Immature natural killer cell (primary cell): Measurements from ENCODE around the gene SLC26A11. TPM values are rescaled to one million over a fixed set of nuclear protein-coding genes. Genes with fewer than 3 reads are reported as not detected.

Experiments
- DNase-seq, 3 donors: peaks; one replicate each; pipeline ENCODE4 v3.0.0; 2022; ENCODE audit warnings: mixed read lengths in 1 of 3
- H3K27ac Mint-ChIP-seq, 6 donors: one replicate each; pipeline ENCODE4 v1.8.0; 2020; ENCODE audit warnings: mixed read lengths in 6 of 6, mild to moderate bottlenecking in 5 of 6, inconsistent platforms in 4 of 6, moderate library complexity in 3 of 6
- H3K27me3 Mint-ChIP-seq, 3 donors: one replicate each; pipeline ENCODE4 v1.8.0; 2020 to 2021; ENCODE audit warnings: low read depth in 3 of 3, mild to moderate bottlenecking in 3 of 3, mixed read lengths in 3 of 3, moderate library complexity in 3 of 3, inconsistent platforms in 1 of 3
- H3K36me3 Mint-ChIP-seq, 3 donors: one replicate each; pipeline ENCODE4 v1.8.0; 2020; ENCODE audit warnings: mixed read lengths in 3 of 3, inconsistent platforms in 2 of 3, mild to moderate bottlenecking in 2 of 3
- H3K4me1 Mint-ChIP-seq, 2 donors: one replicate each; pipeline ENCODE4 v1.8.0; 2020; ENCODE audit warnings: inconsistent platforms in 2 of 2, mild to moderate bottlenecking in 2 of 2, mixed read lengths in 2 of 2, moderate library complexity in 1 of 2
- H3K4me3 Mint-ChIP-seq, 5 donors: one replicate each; pipeline ENCODE4 v1.8.0; 2020; ENCODE audit warnings: mild to moderate bottlenecking in 5 of 5, mixed read lengths in 5 of 5, inconsistent platforms in 3 of 5, moderate library complexity in 3 of 5
- H3K9me3 Mint-ChIP-seq, 6 donors: one replicate each; pipeline ENCODE4 v1.8.0; 2020; ENCODE audit warnings: mild to moderate bottlenecking in 6 of 6, mixed read lengths in 6 of 6, inconsistent platforms in 4 of 6, moderate library complexity in 3 of 6
- polyA plus RNA-seq, 3 donors: library from polyadenylated mRNA; unstranded; fragments of 300-500 nt; fragmentation: Illumina TruSeq; gene quantifications; one replicate each; pipeline ENCODE4 v1.2.3, GENCODE V29; 2021

The SLC26A11 gene
- polyA plus RNA-seq, 3 donors from 2014 or later = 1.6 to 3.6 (median 3.3) TPM

GRCh38 chr17:80204626-80205468 is 15.4 kb upstream of the SLC26A11 start:
- H3K9me3 Mint-ChIP-seq = no peaks in the 10 kb centered on the region

GRCh38 chr17:80205811-80206210 is 14.4 kb upstream of the SLC26A11 start:
- Mint-ChIP-seq H3K9me3 (no peaks in the 10 kb centered on the region), H3K27me3 (peaks cover 0 to 3% (median 2%) of the 10 kb centered on the region in 3 donors), H3K27ac (no peak overlapping the region), H3K4me1 (no peaks in the 10 kb centered on the region), H3K4me3 (no peak overlapping the region), H3K36me3 (peaks cover 0 to 5% (median 0%) of the 10 kb centered on the region in 3 donors)
- DNase-seq = no peak

More at GRCh38 chr17:80204626-80205468, 15.4 kb upstream of the SLC26A11 start:
- Mint-ChIP-seq H3K36me3 (no peaks in the 10 kb centered on the region), H3K4me1 (no peaks in the 10 kb centered on the region), H3K4me3 (no peak overlapping the region), H3K27ac (no peak overlapping the region), H3K27me3 (peaks cover 0 to 3% (median 0%) of the 10 kb centered on the region in 3 donors)
- DNase-seq = no peak

DNA sequence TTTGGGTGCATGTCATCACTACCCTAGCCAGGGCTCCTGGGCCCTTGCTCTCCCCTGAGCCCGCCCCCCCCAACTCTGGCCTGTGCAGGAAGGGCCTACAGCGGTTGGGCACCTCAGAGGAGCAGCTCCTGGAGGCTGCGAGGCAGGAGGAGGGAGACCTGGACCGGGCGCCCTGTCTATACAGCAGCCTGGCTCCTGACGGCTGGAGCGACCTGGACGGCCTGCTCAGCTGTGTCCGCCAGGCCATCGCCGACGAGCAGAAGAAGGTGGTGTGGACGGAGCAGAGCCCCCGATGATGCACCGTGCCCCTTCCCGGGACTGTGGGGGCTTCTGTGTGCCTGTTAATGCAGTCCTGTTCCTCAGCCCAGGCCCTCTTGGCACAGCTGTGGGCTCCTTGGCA is 12.2 kb upstream of the SLC26A11 start:
- Mint-ChIP-seq H3K27me3 (peaks cover 0 to 3% (median 2%) of the 10 kb centered on the region in 3 donors), H3K36me3 (peaks cover 0 to 13% (median 4%) of the 10 kb centered on the region in 3 donors), H3K4me3 (no peak overlapping the region), H3K27ac (no peak overlapping the region), H3K9me3 (no peaks in the 10 kb centered on the region), H3K4me1 (no peaks in the 10 kb centered on the region)
- DNase-seq = no peak

DNA sequence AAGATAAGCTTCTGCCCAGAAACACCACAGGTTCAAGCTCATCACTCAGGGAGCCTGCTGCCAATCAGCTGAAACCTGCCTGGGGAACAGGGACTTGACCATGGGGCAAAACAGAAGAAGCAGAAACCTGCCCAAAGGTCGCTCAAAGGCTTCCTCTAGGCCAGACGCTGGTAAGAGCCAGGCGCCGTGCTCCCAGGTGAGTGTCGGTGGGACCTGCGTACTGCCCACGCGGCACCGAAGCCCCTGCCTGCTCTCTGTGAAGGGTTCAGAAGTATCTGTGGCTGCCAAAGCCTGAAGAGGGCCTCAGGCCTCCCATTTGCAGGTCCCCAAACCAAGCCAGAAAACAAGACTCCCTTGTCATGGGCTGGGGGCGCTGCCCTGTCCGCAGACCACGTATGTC is 10.5 kb upstream of the SLC26A11 start:
- Mint-ChIP-seq H3K36me3 (peaks cover 0 to 17% (median 4%) of the 10 kb centered on the region in 3 donors), H3K27ac (no peak overlapping the region), H3K4me3 (no peak overlapping the region), H3K4me1 (no peaks in the 10 kb centered on the region), H3K9me3 (no peaks in the 10 kb centered on the region), H3K27me3 (peaks cover 0 to 3% (median 2%) of the 10 kb centered on the region in 3 donors)
- DNase-seq = no peak

DNA sequence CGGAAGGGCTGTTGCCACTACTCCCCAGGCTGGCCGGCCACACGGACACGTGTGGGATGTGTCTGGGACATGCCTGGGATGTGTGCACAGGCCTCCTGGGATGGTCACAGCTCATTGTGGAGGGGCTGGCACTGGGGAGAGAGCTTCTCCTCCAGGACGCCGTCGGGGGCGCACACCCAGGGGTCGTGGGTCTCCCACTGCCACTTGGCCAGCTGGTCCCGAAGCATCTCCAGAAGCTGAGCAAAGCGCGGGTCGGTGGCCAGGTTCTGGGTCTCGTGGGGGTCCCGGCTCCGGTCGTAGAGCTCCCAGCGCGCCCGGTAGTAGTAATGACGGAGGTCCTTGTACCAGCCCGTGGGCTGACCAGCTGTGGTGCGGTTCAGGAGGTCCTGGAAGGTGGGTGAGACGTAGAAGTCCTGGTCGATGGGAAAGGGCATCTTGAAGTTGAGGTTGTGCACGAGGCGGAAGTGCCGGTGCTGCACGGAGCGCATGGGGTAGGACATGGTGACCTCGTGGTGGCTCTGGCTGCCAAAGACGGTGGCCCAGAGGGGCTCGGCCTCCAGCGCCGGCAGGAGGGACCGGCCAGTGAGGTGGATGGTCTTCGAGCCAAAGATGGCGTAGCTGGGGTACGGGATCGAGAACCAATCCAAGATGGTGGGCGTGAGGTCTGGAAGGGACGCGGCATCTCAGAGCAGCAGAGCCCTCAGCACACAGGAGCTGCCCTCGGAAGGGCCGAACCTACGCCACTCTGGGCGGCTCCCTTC is 9.7 kb upstream of the SLC26A11 start:
- Mint-ChIP-seq H3K4me3 (no peak overlapping the region), H3K27ac (no peak overlapping the region), H3K36me3 (peaks cover 0 to 17% (median 4%) of the 10 kb centered on the region in 3 donors), H3K27me3 (peaks cover 0 to 2% (median 2%) of the 10 kb centered on the region in 3 donors), H3K4me1 (no peaks in the 10 kb centered on the region), H3K9me3 (no peaks in the 10 kb centered on the region)
- DNase-seq = no peak

DNA sequence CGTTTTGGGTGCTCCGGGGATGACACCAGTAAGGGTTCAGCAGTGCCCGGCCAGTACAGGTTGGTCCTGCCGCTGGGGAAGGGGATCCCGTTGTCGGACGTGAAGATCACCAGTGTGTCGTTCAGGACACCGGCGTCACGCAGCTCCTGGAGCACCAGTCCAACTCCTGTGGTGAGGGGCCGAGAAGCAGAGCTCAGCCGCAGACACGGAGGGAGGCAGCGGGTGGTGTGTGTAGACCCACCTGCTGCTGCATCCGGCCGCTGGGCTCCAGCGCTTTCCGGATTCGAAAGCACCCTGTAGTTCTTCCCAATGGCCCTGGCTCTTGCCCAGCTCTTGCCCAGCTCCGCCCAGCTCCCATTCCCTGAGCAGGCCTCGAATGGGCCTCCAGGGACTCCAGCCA is 8.1 kb upstream of the SLC26A11 start:
- Mint-ChIP-seq H3K4me3 (no peak overlapping the region), H3K27ac (no peak overlapping the region)

GRCh38 chr17:80212511-80212910 is 7.7 kb upstream of the SLC26A11 start:
- Mint-ChIP-seq H3K9me3 (no peaks in the 10 kb centered on the region), H3K27me3 (peaks cover 0 to 2% (median 0%) of the 10 kb centered on the region in 3 donors), H3K4me1 (peaks cover 4 to 6% of the 10 kb centered on the region in 2 donors), H3K36me3 (peaks cover 0 to 30% (median 10%) of the 10 kb centered on the region in 3 donors), H3K27ac (no peak overlapping the region), H3K4me3 (no peak overlapping the region)
- no peak for DNase-seq

More for the DNA sequence above, 8.1 kb upstream of the SLC26A11 start:
- Mint-ChIP-seq H3K9me3 (no peaks in the 10 kb centered on the region), H3K27me3 (peaks cover 0 to 2% (median 0%) of the 10 kb centered on the region in 3 donors), H3K36me3 (peaks cover 0 to 26% (median 10%) of the 10 kb centered on the region in 3 donors), H3K4me1 (peaks cover under 1 to 2% of the 10 kb centered on the region in 2 donors)
- no peak for DNase-seq

DNA sequence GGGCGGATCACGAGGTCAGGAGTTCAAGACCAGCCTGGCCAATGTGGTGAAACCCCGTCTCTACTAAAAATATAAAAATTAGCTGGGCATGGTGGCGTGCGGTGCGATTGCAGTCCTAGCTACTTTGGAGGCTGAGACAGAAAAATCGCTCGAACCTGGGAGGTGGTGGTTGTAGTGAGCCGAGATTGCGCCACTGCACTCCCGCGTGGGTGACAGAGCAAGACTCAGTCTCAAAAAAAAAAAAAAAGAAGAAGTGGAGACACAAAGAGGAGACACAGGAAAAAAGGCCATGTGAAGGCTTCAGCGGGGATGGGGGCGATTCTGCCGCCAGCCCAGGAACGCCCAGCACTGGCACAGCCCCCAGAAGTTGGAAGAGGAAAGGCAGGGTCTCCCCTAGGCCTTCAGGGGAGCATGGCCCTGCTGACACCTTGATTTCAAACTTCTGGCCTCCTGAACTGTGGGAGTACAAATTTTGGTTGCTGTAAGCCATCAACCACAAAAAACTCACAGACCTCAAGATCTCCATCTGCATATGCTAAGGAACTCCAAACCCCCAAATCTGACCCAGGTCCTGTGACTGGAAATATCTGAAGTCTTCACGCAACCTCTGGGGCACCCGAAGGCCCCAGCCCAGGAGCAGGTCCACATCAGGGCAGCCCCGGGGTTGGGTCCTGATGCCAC is 7.1 kb upstream of the SLC26A11 start:
- Mint-ChIP-seq H3K36me3 (peaks cover 0 to 34% (median 10%) of the 10 kb centered on the region in 3 donors), H3K27me3 (peaks cover 0 to 2% (median 0%) of the 10 kb centered on the region in 3 donors), H3K4me3 (no peak overlapping the region), H3K27ac (peak overlapping the region in 1 of 6 donors; percentile 30), H3K4me1 (peaks cover 9 to 12% of the 10 kb centered on the region in 2 donors), H3K9me3 (no peaks in the 10 kb centered on the region)
- no peak for DNase-seq

- Mint-ChIP-seq H3K36me3 (peaks cover 0 to 34% (median 10%) of the 10 kb centered on the region in 3 donors), H3K4me3 (no peak overlapping the region), H3K27ac (no peak overlapping the region), H3K9me3 (no peaks in the 10 kb centered on the region), H3K27me3 (peaks cover under 1 to 2% (median 2%) of the 10 kb centered on the region in 3 donors), H3K4me1 (peaks cover 12 to 17% of the 10 kb centered on the region in 2 donors)
- no peak for DNase-seq
These were observed 6.6 kb upstream of the SLC26A11 start for GRCh38 chr17:80213643-80213975.

DNA sequence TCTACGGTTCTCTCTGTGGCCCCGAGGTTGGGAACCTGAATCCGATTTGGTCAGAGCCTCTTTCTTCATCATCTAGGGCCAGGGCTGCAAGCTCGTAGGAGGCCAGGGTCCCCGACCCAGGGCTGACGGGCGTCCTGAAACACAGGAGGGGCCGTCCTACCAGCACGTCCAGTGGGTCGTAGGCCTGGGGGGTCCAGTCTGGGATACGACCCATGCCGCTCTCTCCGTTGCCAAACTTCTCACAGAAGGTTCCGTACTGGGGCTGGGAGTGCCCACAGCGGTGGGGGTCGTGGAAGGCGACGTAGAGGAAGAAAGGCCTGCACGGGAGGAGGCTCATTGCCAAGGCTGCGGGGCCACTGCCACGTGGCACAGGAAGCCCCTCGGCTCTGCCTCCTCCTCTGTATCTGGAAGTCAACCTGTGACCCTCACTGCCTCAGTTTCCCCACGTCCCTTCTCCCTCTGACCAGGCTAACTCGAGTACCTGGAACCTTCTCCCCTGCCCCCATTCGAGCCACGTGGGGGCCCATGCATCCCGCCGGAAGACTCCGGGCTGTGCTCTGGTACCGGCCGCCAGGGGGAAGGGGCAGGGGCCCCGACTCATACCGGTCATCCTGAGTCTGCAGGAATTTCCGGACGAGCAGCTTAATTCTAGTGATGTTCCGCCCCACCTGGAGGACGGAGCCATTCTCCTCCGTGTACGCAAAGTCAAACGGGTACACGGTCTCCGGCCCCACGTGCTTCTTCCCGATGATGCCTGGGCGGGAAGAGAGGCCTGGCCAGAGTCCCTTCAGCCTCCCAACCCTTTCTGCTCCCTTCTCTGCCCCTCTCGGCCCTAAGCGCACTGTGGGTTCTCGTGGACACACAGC is 6.0 kb upstream of the SLC26A11 start:
- Mint-ChIP-seq H3K9me3 (no peaks in the 10 kb centered on the region), H3K36me3 (peaks cover 0 to 34% (median 10%) of the 10 kb centered on the region in 3 donors), H3K4me3 (no peak overlapping the region), H3K27me3 (peaks cover 3 to 4% (median 3%) of the 10 kb centered on the region in 3 donors), H3K27ac (no peak overlapping the region), H3K4me1 (peaks cover 19 to 24% of the 10 kb centered on the region in 2 donors)
- DNase-seq = no peak

DNA sequence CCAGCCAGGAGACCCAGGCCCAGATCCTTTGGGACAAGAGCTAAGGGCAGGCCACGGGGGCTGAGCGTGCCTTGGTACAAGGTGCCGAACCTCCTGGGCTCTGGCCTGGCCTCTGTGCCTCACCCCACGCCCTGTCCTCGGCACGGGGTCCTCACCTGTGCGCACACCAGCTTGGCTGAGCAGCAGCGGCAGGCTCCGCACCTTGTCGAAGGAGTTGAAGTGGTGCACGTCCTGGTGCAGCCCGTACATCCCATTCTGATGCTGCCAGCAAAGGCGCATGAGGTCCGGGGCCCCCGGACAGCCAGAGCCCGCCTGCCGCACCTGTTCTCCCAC is 5.4 kb upstream of the SLC26A11 start:
- DNase-seq = no peak
- peaks cover 0 to 34% (median 10%) of the 10 kb centered on the region in 3 donors for H3K36me3 Mint-ChIP-seq
- H3K4me3 Mint-ChIP-seq = no peak overlapping the region
- H3K4me1 Mint-ChIP-seq = peaks cover 25 to 30% of the 10 kb centered on the region in 2 donors
- no peak overlapping the region for H3K27ac Mint-ChIP-seq
- H3K27me3 Mint-ChIP-seq = peaks cover 7 to 10% (median 9%) of the 10 kb centered on the region in 3 donors
- H3K9me3 Mint-ChIP-seq = no peaks in the 10 kb centered on the region

GRCh38 chr17:80216473-80217456 is 3.5 kb upstream of the SLC26A11 start:
- Mint-ChIP-seq H3K9me3 (no peaks in the 10 kb centered on the region), H3K27ac (peak overlapping the region in 4 of 6 donors; percentile 12 to 82 (median 38)), H3K36me3 (peaks cover 0 to 23% (median 8%) of the 10 kb centered on the region in 3 donors), H3K4me3 (no peak overlapping the region), H3K27me3 (peaks cover 7 to 10% (median 9%) of the 10 kb centered on the region in 3 donors), H3K4me1 (peaks cover 30 to 33% of the 10 kb centered on the region in 2 donors)
- no peak for DNase-seq
